ENCODE measurements around the gene SLC1A5.
"Not testable (repeated sequence)": the region's sequence is repeated elsewhere in the genome, so short reads cannot be mapped to it uniquely, and the experiment has no call there.

The SLC1A5 gene

DNA sequence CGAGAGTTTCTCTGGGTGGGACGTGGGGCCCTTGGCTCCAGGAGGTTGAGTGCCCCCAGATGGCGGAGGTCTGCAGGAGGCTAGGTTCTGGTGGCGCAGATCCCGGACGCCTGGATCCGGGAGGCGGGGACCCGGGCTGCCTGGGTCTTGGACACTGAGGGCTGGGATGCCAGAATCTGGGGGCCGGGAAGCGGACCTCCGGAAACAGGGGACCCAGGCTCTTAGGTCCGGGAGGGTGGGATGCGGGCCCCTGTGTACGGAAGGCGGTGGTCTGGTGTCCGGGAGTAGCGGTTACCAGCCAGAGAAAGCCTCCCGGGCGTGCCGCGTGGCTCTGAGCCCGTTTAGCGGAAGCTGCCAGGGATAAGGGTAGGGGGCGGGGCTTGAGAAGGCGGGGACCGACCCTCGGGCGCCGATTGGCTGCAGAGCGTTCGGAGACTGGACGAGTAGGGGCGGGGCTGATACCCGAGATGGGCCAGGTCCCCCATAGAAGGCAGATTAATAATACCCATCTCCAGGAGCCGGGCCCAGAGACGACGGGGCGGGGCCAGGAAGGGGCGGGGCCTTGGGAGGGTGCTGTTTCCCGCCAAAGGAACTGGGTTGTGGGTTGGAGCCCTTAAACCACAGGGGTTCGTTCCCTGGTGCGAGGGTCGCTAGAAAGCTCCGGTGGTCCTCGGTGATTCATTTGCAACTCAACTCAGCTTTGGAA lies at the start of gene SLC1A5:
SLC1A5 (minus strand) TSS at position 333 of the 706 bp plus-strand sequence. CDS start 629 bp downstream, outside the sequence.
- DNase-seq = peak; percentile 100

GRCh38 chr19:46838160-46838559 lies 49.8 kb upstream of the SLC1A5 start:
- no peak for DNase-seq

DNA sequence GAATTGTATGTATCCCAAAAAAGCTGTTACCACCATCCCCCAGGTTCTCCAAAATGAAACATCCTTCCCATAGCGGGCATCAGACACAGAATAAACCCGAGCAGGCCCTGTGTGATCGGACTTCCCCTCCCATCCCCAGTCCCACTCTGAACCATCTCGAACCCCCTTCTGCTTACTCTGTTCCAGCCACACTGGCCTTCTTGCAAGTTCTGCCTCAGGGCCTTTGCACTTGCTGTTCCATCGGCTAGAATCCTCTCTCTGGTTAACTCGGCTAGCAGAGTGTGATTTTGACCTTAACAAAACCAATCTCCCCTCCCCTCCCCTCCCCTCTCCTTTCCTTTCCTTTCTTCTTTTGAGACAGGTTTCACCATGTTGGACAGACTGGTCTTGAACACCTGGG lies 46.6 kb upstream of the SLC1A5 start:
- no peak for DNase-seq

DNA sequence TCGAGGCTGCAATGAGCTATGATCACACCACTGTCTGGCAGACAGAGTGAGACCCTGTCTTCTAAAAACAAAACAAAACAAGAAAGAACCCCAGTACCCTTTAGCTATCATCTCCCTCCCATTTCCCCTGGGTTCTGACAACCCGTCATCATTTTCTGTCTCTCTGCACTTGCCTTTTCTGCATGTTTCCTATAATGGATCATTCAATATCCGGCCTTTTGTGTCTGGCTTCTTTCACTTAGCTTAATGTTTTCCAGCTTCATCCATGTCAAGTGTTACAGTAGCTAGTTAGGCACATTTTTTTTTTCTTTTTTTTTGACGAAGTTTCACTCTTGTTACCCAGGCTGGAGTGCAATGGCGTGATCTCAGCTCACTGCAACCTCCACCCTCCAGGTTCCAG lies 45.7 kb upstream of the SLC1A5 start:
- no peak for DNase-seq

GRCh38 chr19:46830864-46831263 lies 42.5 kb upstream of the SLC1A5 start:
- DNase-seq = no peak

- peak; percentile 77 for DNase-seq
These were observed 40.1 kb upstream of the SLC1A5 start for GRCh38 chr19:46828484-46828883.

GRCh38 chr19:46825731-46826055 lies 37.3 kb upstream of the SLC1A5 start:
- no peak for DNase-seq

- no peak for DNase-seq
These were observed 36.7 kb upstream of the SLC1A5 start for GRCh38 chr19:46824890-46825730.

DNA sequence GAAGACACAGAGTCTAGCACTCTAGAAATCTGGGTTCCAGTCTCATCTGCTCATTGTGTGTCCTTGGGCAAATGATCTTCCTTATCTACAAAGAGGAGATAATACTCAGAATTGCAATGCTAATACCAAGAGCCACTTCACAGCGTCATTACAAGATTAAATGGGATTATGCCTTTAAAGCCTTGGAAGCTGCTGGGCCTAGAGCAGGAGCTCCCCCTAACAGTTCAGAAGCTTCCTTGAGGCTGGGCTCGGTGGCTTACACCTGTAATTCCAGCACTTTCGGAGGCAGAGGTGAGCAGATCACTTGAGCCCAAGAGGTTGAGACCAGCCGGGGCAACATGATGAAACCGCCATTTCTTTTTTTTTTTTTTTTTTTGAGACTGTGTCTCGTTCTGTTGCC lies 34.7 kb upstream of the SLC1A5 start:
- no peak for DNase-seq

- DNase-seq = not testable (repeated sequence)
These were observed 34.0 kb upstream of the SLC1A5 start for GRCh38 chr19:46822410-46822787.

- peak; percentile 72 for DNase-seq
These were observed 33.4 kb upstream of the SLC1A5 start for GRCh38 chr19:46821512-46822409.

- DNase-seq = peak; percentile 14
These were observed 30.4 kb upstream of the SLC1A5 start for GRCh38 chr19:46818812-46819211.

DNA sequence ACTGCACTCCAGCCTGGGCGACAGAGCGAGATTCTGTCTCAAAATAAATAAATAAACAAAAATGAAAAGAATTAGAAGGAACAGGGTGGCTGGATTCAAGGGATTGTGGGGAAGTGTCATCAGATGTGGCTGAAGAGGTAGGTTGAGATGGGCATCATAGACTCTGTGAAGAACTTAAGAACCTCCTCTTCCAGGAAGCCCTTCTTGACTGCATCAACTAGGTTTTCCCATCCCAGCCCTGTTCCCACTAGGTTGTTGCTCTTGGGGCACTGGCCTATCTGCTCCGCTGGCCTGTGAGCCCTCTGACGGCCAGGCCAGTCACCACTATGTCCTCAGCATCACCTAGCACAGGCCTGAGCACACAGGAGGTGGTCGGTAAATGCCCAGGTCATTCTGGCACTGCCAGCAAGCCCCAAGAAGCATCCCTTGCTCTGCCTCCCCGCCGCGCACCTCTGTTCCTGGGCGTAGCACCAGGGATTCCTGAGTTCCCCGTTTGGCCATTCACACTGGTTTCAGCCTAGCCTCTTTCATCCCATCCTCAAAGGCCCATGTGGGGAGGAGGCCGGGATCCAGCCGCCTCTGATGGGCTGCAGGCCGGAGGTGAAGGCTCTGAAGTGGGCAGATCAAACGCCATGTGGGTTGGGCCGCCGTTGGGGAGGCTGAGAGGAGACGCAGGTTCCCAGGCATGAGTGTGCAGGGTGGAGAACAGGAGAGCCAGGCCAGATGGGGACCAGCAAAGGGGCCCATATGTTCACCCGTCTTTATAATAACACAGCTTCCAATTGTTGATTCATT lies 27.6 kb upstream of the SLC1A5 start:
- no peak for DNase-seq

DNA sequence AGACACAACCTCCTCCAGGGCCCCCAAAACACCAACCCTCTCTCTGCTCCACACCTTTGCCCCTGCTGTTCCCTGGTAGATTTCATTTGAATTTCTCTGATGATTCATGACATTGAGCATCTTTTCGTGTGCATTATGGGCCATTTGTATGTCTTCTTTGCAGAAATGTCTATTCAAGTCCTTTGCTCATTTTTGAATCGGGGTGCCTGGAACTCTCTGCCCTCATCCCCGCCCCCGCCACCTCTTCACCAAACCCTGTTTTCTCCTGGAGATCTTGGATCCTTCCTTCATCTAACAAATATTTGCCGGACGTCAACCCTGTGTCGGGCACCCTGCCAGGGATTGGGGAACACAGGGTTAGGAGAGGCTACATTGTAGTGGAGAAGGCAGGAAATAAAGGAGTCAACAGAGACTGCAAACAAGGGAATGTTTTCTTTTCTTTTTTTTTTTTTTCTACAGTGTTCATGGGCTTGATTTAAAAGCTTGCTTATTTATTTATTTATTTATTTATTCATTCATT lies 25.5 kb upstream of the SLC1A5 start:
- DNase-seq = no peak

DNA sequence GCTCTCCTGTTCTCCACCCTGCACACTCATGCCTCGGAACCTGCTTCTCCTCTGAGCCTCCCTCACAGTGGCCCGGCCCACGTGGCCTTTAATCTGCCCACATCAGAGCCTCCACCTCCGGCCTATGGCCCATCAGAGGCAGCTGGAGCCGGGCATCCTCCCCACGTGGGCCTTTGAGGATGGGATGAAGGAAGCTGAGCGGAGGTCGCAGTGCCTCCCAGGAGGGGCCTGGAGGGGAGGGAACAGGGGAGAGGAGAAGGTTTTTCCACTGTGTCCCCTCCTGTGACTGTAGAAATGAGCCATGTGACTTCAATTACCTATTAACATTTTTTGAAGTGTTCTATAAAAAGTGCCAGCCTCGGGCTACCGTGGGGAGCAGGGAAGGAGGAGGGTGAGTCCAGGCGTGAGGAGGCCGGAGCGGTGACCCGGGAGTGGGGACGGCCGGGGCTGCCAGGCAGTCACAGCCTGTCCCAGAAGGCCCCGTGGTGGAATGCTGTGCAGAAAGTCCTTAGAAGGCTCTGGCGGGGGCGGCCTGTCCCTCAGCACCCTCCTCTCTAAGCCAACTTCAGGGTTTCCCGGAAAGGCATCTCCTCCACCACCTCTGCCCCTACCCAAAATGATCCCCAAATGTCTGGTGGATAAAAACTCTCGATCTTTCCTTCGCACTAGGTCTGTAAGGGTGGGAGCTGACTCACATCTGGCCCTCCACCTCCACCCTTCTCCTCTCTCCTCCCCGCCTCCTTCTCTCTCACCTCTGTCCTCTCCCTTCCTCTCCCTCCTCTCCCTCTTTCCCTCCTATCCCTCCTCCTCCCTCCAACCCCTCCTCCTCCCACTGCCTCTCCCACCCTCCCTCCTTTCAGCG lies 24.8 kb upstream of the SLC1A5 start:
- DNase-seq = no peak

DNA sequence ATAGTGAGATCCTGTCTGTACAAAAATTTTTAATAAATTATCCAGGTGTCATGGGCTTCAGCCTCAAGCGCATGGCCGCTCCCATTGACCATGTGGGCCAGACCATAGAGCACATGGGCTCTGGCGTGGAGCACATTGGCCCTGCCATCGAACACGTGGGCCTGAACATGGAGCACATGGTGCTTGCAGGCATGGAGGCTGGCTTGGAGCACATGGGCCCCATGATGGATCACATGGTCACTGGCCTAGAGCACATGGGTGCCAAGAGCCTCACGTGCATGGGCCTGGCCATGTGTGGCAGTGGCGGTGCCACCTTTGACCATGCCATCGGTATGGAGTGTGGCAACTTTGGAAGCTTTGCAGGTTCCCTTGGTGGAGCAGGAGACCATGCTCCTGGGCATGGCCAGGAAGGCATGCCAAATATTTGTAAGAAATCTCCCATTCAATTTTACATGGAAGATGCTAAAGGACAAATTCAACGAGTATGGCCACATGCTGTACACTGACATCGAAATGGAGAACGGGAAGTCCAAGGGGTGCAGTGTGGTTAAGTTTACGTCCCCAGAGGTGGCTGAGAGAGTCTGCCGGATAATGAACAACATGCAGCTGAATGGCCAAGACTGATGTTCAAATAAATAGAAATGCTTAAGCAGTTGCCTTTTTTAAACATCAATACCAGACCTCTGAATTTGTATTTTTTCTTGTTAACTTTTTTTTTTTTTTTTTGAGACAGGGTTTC lies 21.3 kb upstream of the SLC1A5 start:
- DNase-seq = no peak

GRCh38 chr19:46806656-46807055 lies 18.3 kb upstream of the SLC1A5 start:
- DNase-seq = no peak

GRCh38 chr19:46804432-46804831 lies 16.0 kb upstream of the SLC1A5 start:
- not testable (repeated sequence) for DNase-seq

DNA sequence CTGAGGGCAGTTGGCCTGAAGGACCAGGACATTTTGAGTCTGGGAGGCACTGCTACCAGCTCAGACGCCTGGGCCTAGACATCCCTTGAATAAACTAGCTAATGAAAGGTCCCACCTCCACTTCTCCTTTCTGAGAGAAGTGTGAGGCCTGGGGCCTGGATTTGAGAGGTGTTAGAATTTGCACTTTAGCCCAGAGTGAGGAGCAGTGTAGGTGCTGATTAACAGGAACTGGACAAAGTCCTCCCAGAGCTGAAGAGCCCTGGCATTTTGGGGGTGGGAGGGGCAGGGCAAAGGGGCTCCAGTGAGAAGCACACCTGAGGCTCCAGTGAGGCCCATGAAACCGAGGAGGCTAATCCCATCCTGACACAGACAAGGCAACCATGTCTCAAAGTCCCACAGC lies 15.2 kb upstream of the SLC1A5 start:
- DNase-seq = no peak

GRCh38 chr19:46802152-46802551 lies 13.8 kb upstream of the SLC1A5 start:
- DNase-seq = no peak

DNA sequence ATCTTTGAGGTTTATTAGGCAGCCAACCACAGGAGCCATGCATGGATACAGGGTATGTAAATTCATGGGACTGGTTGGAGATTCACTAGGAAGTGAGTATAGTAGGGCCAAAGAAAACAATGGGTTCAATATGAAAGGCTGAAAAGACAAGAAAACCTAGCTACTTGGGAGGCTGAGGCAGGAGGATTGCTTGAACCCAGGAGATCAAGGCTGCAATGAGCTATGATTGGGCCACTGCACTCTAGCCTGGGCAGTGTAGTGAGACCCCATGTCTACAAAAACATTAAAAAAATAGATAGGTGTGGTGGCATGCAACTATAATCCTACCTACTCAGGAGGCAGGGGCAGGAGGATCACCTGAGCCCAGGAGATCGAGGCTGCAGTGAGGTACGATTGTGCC lies 10.3 kb upstream of the SLC1A5 start:
- no peak for DNase-seq

Data from stimulated activated CD4-positive, alpha-beta T cell treated with anti-CD3 and anti-CD28 coated beads, Interleukin-15, amount 100 ng/mL, for 24 hours (primary cell).